Endometrium (tissue), 2 donors: Measurements from ENCODE around the gene TANC1.
A peak's percentile ranks its signal among the peaks of the same experiment; 100 is the strongest.

Source experiments
- FAIRE-seq: peaks from 2 replicates; lab custom pipeline; 2012; peaks lifted over from hg19 to GRCh38; lab: Jason Lieb, UNC
- donor health status: control.
- donor health status: control.

TANC1 gene

DNA sequence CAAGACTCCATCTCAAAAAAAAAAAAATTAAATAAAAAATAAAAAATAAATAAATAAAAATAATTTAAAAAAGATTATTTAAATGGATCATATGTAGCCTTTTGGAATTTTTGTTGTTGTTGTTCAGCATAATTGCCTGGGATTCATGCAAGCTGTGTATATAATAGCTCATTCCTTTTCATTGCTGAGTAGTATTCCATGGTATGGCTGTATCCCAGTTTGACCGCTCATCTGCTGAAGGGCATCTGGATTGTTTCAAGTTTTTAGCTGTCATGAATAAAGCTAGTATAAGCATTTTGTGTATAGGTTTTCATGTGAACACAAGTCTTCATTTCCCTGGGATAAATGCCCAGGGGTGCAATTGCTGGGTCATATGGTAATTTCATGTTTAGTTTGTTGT lies 6.4 kb upstream of the TANC1 start:
- FAIRE-seq: no peak

DNA sequence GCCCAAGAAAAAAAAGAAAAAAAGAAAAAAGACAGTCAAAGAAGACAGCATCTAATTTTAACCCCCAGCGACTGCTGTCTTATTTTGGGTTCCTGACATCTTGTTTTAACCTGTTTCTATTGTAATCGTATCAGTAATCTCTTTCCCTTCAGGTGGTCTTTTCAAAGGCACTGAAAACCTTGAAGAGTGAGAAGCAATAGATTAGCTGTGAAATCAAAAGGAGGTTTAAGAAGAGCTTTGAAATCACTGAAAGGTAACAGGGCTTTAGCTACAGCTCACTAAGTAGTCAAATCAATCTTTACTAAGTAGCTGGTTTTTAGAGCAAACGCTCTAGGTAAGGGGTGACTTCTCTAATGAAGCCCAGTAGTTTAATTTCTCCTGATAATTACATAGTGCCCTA lies 5.4 kb upstream of the TANC1 start:
- no peak for FAIRE-seq

DNA sequence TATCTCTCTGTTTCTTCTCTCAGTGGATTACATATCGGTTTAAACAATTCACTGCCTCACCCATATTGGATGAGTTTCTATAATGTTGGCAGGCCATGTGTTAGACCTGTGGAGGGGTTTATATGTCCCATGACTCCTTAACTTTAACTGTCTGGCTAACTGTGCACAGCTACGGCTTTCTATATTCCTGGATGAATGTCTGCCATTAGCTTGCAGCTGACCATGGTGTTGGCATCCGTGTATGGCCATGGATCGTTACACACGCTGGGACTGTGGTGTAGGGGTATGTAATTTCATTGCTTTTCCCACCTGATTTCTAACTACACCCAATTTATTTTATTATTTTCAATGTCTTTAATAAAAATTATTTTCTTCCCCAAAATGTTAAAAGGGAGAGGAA lies 3.3 kb upstream of the TANC1 start:
- FAIRE-seq: no peak

DNA sequence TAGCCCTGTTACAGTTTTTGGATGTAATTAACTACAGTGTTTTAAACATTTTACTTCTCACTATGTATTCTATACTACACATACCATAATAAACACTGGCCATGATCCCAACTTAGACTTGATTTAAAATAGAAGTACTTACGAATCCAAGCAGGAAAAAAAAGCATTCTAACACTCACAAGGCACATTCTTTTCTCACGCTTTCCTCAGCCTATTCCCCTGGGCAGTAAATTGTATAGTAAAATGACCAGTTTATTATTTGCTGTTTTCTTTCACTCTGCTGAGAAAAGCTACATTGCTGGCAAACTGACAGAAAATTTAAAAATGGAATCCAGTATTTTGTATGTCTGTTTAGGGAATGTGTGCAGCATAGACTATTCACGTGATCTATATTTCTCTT lies 2.8 kb upstream of the TANC1 start:
- peak; percentile 50 for FAIRE-seq

DNA sequence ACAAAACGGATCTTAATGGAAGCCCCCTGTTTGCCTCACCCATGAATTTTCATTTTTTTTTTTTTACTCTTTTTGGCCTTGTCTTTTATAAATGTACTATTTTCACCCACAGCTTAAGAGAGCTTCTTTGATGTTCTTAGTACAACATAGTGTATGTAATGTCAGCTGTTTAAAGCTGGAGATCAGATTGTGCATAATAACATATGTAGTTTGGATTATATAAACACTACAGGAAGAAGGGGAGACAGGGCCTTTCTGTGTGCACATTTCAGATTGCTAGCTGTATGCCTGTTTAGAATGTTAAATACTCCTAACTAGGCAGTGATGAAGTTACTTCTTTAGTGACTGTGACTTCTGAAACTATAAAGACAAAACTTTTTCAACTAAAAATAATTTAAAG lies 2.1 kb upstream of the TANC1 start:
- FAIRE-seq: no peak

GRCh38 chr2:158967114-158967730 lies 1.2 kb upstream of the TANC1 start:
- no peak for FAIRE-seq

- no peak for FAIRE-seq
Observed at GRCh38 chr2:158967731-158968395, 577 bp upstream of the TANC1 start.

DNA sequence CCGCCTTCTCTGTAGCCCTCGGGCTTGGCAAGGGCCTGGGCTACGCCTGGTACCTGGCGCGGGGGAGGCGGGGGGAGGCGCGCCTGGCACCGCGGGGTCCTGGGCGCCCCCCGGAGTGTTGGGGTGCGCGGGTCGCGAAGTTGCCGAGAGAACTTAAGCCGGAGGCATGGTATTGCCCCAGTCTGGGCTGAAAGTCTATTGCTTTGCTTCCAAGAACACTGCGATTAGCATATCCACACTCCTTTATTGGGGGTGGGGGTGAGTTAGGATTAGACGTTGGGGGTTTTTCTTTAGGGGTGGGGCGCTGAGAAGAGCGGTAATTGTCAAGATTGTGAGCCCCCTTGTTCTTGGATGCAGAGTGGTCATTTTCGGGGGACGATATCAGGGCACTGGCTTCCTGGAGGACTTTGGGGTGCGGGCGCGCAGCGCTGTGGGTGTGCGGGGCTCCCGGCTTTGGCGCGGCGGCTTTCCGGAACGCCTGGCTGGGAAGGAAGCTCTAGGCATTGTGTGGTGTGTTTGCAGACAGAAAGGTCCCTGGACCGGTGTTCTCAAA lies 798 bp downstream of the TANC1 start:
- FAIRE-seq: no peak

- no peak for FAIRE-seq
Observed at GRCh38 chr2:158969715-158970240, 1.3 kb downstream of the TANC1 start.

GRCh38 chr2:158970241-158970751 lies 1.9 kb downstream of the TANC1 start:
- no peak for FAIRE-seq

DNA sequence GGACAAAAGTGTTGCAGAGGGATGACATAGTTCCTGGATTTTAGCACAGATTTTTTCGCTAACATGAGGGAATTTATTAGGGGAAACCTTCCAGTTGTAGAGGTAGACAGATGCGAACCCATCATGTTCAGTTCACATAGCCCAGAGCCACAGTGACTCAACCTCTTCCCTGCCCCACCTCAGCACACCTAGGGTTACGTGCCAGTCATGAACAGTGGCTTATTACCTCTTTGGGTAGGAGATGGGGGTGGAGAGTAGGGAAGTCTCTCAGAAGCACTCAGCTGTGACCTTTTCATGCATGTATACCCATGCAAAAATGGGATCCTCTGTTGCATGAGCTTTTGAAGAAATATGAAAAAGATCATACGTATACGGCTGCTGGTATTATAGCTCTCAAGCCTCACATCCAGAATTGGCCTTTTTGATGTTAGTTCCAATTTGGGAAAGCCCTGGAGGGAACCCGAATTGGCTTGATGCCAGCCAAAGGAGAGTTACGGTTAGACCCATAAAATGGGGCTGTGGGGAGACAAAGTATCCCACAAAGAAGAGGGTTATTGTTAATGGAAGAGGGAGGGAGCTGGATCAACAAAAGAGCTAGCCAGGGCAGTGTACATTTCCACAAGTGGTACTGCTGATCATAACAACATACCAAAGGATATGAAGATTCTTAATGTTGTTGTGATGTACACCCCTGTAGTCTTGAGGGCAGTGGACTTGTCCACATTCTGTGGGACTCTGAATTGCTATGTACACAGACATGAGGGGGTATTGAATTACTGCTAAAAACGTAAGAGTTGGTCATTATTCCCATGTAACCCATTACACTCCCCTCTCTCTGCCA lies 4.9 kb downstream of the TANC1 start:
- FAIRE-seq: no peak

- FAIRE-seq: no peak
Observed at GRCh38 chr2:158975271-158975921, 7.0 kb downstream of the TANC1 start.

GRCh38 chr2:158979772-158980171 lies 11.3 kb downstream of the TANC1 start:
- no peak for FAIRE-seq

GRCh38 chr2:158984604-158985135 lies 16.2 kb downstream of the TANC1 start:
- FAIRE-seq: no peak

- no peak for FAIRE-seq
Observed at GRCh38 chr2:158988501-158988900, 20.1 kb downstream of the TANC1 start.

DNA sequence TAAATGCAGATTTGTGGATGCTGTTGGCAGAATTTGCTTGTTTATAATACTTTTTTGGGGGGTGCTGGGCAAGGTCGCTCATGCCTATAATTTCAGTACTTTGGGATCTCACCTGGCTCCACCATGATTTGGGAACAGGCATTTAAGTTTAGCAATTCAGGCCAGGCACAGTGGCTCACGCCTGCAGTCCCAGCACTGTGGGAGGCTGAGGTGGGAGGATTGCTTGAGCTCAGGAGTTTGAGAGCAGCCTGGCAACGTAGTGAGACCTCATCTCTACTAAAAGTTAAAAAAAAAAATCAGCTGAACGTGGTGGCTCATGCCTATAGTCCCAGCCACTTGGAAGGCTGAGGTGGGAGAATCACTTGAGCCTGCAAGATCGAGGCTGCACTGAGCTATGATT lies 20.7 kb downstream of the TANC1 start:
- FAIRE-seq: no peak

GRCh38 chr2:158990397-158991214 lies 22.2 kb downstream of the TANC1 start:
- no peak for FAIRE-seq

- no peak for FAIRE-seq
Observed at GRCh38 chr2:158993030-158993429, 24.6 kb downstream of the TANC1 start.

DNA sequence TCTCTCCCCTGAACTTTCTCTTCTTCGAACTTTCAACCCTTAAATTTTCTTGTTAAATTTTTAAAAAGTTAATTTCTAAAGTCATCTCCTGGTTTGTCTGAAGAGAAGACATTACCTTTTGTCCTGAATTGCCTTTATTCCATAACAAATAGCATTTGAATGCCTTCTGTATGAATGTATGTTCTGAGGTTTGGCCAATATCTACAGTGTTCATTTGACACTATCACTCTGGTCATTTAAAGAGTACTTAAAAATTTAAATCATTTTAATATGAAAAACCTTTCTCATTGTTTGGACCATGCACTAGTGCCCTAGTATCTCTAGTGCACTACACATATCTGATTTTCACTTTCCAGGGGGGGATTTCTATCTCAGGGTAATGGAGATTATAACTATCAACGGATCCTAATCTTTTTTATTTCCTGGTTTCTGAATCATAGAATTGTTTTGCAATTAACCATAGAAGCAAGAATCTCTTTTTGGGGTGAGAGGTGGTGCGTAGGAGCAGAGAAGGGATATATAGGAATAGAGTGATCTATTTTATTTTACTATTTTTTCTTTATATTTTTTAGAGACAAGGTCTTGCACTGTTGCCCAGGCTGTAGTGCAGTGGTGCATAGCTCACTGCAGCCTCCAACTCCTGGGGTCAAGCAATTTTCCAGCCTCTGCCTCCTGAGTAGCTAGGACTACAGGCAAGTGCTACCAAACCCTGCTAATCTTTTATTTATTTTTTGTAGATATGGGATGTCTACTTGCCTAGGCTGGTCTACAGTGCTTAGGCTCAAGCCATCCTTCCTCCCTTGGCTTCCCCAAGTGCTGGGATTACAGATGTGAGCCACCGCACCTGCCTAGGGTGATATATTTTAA lies 25.5 kb downstream of the TANC1 start:
- FAIRE-seq: no peak
